Pons (tissue), 1 donor: ENCODE results near the gene CPNE4.

Experiments
- DNase-seq: peaks from one replicate; pipeline ENCODE4 v3.0.0-alpha.2; 2016; ENCODE audit warnings: low spot score

The CPNE4 gene

GRCh38 chr3:131796558-131797198 lies 238.1 kb downstream of the CPNE4 start:
- peak; percentile 36 for DNase-seq

DNA sequence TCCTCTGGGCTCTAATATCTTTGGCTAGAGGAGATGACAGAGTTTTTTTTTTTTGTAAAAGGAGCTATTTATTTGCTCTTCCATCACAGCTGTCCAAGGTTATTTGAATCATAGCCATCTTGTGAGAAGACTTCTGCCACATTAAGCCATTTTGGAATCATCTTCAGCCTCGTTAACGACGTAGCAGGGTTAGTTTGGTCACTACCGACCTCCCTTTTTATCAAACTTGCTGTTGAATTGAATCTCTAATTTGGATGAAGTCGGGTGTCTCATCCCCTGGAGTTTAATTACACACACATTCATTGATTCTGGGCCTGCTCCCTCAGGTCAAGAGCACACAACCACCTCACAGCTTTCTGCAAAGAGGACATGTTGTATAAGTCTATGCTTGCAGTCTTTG lies 238.7 kb downstream of the CPNE4 start:
- DNase-seq, result no peak

DNA sequence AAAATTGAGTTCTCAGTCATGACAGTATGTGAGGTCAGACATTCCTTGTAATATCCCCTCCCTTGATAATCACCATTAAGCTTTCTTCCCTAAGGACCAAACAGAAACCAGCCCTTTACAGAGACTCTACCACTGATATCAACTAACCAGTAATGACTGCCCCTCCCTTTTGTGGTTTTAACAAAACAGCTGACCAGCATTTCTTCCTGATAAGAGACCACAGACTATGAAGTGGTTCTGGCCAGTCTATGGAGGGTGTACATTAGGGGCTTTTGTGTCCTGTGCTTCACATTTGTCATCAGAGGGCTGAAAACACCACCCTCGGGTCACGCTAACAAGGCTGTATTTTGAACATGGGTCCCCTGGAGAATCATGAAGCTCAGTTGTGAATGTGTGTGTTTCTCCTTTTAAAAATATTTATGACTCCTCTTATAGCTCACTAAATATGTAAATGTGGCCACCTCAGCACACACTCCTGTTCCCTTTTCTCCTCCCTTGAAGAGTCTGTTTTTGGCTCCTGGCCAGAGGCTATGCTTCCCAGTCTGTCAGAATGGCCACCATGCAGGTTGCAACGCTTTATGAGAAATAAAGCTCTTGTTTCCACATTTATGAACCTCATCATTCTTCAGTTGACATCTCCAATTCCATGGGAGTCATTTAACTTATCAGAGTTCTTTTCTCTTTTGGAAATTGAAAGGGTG lies 239.3 kb downstream of the CPNE4 start:
- DNase-seq, result peak; percentile 6

- DNase-seq, result peak; percentile 55
These were observed 239.9 kb downstream of the CPNE4 start for GRCh38 chr3:131794766-131795388.

- no peak for DNase-seq
These were observed 240.9 kb downstream of the CPNE4 start for GRCh38 chr3:131793870-131794269.

DNA sequence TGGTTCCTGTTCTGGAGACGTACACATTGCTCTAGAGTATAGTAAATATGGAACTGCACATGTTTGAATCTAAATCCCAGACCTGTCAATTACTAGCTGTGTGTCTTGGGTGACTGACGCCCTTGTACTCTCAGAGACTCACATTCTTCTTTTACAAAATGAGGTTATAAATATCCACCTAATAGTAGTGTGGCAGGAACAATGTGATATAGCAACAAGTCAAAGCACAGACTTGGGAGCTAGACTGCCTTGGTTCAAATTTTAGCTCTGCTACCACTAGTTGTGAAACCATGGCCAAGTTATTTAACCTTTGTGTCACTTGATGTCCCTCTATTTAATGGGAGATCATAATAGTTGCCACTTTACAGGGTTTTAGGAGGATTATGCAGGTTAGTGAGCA lies 245.6 kb downstream of the CPNE4 start:
- no peak for DNase-seq

DNA sequence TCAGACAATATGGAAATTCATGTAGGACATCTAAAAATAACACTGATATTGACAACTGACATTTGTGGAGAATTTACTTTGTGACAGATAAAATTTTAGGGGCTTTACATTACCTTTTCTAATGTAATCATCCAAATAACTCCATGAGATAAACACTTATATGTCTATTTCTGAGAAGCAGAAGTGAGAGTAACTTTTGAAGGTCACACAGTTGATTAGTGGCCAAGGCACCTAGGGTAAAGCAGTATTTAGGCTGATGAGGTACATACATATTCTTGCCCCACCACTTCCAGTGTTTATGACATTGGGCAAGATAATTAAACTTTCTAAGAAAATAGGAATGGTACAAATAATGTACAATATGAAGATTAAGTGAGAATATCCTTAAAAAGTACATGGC lies 248.4 kb downstream of the CPNE4 start:
- no peak for DNase-seq

DNA sequence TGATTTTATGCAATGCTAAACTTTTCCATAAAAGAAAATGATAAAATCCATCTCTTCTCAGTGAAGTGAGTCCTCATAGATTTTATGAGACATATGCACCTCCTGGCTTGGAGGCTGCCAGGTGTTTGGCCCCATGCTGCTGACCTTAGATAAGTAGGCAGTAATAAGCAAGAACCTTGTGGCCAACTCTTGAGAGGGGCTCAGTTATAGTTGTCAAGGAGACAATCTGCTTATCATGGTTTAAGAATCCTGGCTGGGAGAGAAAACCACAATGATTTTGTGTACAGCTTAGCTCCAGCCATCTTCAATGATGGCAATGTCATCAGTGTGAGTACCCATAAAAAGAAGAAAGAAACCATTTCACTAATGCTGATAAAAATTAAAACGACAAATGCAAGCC lies 252.1 kb downstream of the CPNE4 start:
- no peak for DNase-seq

DNA sequence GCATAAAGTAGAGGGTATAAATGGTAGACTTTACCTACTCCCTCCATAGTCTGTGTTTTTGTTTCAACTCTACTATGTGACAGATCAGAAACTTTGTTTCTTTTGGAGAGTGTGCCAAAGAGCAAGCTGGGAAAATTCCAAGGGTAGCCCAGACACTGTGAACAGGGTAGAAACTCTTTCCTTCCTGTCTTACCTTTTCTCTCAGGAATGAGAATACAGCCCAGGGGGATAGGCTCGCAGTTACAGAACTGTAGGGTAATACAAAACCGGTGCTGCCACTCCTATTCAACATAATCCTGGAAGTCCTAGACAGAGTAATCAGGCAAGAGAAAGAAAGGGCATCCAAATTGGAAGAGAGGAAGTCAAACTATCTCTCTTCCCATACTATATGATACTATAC lies 256.3 kb downstream of the CPNE4 start:
- DNase-seq, result no peak

DNA sequence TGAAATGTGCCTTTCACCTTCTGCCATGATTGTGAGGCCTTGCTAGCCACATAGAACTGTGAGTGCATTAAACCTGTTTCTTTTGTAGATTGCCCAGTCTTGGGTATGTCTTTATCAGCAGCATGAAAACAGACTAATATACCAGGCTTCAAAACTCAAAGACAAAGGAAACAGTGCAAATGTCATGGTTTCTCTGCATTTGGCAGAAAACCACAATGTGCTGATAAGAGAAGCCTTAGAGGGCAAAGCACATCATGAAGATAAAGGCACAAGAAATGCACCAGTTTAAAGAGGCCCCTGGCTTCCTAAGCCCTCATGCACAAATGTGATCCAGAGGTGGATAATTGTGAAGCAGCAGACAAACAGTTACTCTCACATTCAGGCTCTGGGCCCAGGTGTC lies 259.2 kb downstream of the CPNE4 start:
- DNase-seq, result no peak

DNA sequence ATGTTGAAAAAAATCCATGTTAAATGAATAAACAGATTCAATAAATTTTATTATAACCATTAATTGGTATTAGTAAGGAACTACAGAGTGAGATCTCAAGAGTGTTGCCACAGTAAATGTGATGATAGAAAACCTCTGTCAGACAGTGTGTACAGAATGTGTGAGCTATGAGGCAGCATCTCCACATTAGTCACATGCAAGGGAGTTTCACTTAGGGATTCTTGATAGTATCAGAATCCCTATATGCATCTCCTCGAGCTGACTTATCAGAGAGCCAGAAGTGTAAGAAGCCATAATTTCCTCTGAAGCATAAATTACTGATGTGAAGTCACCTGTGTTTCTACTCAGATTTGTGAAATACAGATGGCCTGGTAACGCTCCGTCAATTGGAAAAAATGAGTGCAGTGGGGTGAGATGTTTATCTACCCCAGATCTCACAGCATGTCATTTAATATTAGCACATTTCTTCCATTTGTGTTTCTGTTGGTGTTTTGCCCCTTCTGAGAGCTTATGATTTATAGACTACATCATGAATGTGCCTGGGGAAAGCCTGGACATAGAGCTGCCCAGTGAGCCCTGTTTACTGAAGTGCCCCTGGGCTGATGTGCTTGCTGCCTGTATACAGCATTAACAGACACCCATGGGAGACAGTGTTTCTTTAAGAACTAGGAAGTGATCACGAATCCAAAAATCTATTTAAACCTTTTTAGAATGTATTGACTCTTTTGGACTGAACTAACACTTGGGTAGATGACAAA lies 262.4 kb downstream of the CPNE4 start:
- DNase-seq, result no peak

DNA sequence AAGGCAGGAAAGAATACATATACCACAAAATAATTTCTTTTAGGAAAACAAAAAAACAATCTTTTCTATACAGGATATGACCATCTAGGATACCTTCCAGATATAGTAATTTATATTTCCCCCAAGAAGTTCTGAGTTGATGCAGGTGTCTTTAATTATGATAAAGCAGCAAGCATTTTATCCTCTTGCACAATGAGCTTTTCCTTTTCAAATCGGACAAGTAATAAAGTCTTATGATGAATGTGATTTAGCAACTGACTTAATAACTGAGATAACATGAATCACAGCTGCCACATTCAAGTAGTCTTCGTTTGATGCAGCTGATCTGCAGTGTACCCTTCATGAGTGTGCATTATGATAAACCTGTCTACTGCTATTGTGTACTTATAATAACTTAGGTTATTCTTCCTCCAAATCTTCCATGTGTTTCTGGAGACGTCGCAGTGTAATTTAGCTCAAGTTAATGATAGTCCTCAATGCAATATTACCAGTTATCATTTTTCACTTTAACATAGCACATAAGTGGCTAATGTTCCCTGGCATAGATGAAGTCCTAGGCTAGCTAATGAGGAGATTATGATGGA lies 271.7 kb downstream of the CPNE4 start:
- DNase-seq, result no peak

- no peak for DNase-seq
These were observed 278.4 kb downstream of the CPNE4 start for GRCh38 chr3:131756405-131756804.

DNA sequence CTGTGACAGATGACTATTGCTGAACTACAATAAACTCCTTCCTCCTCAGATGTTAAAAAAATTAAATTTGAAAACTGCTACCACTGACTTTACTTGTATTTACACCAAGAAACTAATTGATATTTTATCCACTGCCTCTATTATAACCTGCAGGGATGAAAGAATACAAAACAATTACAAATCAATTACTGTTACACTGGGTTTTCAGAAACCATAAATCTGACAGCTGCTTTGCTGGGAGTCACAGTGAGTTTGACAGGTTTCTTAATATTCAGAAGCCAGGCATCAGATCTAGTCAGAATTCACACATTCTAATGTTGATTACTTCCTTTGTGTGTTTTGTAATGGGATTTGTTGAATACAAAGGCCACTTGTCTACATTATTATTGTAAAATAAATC lies 279.4 kb downstream of the CPNE4 start:
- no peak for DNase-seq

- DNase-seq, result no peak
These were observed 284.6 kb downstream of the CPNE4 start for GRCh38 chr3:131750256-131750655.

- no peak for DNase-seq
These were observed 285.0 kb downstream of the CPNE4 start for GRCh38 chr3:131749826-131750225.

DNA sequence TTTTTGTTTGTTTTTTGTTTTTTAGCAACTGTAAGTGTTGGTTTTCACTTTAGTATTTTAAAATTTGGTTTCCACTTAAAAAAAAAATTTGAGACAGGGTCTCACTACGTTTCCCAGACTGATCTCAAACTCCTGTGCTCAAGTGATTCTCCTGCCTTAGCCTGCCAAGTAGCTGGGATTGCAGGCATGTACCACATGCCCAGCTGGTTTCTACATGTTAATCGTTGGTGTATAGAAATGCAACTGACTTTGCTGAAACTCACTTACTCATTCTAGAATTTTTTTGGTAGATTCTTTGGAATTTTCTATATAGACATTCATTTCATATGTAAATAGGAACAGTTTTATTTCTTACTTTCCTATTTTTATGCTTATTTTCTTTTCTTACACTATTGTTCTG lies 287.3 kb downstream of the CPNE4 start:
- DNase-seq, result no peak

DNA sequence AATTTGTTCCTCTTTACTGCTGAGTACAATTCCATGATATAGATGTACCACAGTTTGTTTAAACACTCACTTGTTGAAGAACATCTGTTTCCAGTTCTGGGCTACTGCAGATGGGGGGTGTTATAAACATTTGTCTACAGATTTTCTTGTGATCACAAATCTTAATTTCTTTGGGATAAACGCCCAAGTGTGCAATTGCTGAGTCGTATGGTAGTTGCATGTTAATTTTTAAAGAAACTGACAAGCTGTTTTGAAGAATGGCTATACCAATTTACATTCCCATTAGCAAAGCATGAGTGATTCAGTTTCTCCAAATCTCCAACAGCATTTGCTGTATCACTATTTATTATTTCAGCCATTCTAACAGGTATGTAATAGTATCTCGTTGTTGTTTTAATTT lies 290.0 kb downstream of the CPNE4 start:
- DNase-seq, result no peak

GRCh38 chr3:131743126-131743525 lies 291.7 kb downstream of the CPNE4 start:
- DNase-seq, result no peak

DNA sequence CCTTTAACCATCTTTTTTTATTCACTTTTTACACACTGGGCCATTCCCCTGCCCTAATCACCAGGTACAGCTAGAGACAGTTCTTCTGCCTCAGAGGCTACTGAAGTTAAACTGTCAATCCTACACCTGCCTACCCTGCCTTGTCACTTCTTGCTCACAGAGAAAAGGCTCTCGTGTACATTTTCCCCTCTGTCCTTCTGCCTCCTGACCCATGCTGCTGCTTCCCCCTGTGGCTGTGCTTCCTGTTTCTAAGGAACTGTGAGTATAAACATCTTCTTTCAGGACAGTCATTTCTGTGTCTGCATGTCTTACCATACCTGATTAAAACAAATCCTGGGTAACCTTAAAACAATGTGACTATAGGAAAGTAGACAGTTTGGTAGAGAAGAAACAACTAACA lies 295.6 kb downstream of the CPNE4 start:
- DNase-seq, result no peak

DNA sequence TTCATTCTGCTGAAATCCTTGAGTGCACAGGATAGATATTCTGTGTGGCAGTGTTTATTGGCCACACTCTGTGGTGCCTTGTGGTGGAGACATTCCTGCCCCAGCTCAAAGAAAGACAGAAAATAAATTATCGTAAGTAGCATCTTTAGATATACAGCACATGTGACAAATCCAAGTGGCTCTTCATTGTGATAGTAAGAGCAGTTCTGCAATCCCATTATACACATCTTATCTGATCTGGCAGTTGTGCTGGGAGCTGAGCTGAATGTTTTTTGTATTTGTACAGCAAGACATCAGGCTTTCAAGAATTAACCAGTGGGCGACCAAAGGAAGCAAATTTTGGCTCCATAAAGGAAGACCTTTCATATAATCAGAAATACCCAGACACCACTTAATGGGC lies 296.7 kb downstream of the CPNE4 start:
- DNase-seq, result no peak

DNA sequence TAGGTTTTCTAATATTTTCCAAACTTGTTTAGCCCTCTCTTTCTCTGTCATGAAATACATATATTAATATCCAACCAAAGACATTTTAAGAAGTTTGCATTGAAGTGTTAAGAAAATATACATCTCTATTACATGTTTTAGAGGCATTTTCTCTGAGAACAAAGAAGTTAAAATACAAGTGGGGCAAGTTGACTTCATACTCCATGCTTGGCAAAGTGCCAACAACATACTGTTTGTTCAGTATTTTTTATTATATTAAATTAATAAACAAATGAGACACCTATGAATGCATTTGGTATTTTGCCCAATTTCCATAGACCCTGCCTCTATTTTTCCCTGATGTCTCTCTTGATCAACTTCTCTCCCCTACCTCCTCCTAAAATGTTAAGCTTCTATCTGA lies 299.3 kb downstream of the CPNE4 start:
- DNase-seq, result no peak
